Erythroblast (primary cell): ENCODE results near the gene UNG.

ENCODE experiments used
- GATA1 ChIP-seq: IDR thresholded peaks from 2 replicates; pipeline ENCODE4 v1.6.1; 2011; ENCODE audit warnings: low read depth, mild to moderate bottlenecking, control low read depth, low read length, moderate library complexity
- POLR2A ChIP-seq: IDR thresholded peaks from 2 replicates; pipeline ENCODE4 v1.6.1; 2011; ENCODE audit warnings: mild to moderate bottlenecking, low read length

DNA sequence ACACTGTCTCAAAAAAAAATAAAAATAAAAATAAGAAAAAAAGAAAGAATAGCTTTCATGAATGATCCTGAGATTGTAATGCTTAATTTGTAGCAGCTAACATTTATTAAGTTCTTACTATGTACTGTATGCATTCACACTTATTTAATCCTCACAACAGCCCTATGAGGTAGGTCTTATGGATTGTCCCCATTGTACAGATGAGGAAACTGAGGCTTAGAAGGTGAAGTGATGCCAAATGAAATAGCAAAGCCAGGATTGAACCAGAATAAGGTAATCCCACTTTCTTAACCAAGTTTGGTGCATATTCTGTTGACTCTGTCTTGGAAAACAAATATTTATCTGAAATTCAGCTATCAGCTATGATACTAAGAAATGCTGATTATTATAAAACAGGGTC, 42.9 kb upstream of the UNG start:
- TF ChIP-seq POLR2A (no peak), GATA1 (no peak)
